ELF-1 (cell line): ENCODE measurements around the gene SAXO1.
"Not testable (repeated sequence)": the region's sequence is repeated elsewhere in the genome, so short reads cannot be mapped to it uniquely, and the experiment has no call there.

Experiments
- DNase-seq: peaks from one replicate; pipeline ENCODE4 v3.0.0-alpha.2; 2016; ENCODE audit warnings: low read depth, low spot score

Gene SAXO1

GRCh38 chr9:19000133-19000532 is 32.9 kb downstream of the SAXO1 start:
- no peak for DNase-seq

- no peak for DNase-seq
Measured at GRCh38 chr9:18999173-18999785, 33.7 kb downstream of the SAXO1 start.

- DNase-seq = no peak
Measured at GRCh38 chr9:18997151-18997550, 35.9 kb downstream of the SAXO1 start.

GRCh38 chr9:18996211-18996610 is 36.8 kb downstream of the SAXO1 start:
- no peak for DNase-seq

GRCh38 chr9:18994263-18994916 is 38.6 kb downstream of the SAXO1 start:
- DNase-seq = peak; percentile 8

- not testable (repeated sequence) for DNase-seq
Measured at GRCh38 chr9:18991197-18991596, 41.8 kb downstream of the SAXO1 start.

- no peak for DNase-seq
Measured at GRCh38 chr9:18990494-18990893, 42.5 kb downstream of the SAXO1 start.

GRCh38 chr9:18989865-18990264 is 43.1 kb downstream of the SAXO1 start:
- no peak for DNase-seq

GRCh38 chr9:18989097-18989496 is 43.9 kb downstream of the SAXO1 start:
- DNase-seq = no peak

- DNase-seq = no peak
Measured at GRCh38 chr9:18988003-18988402, 45.0 kb downstream of the SAXO1 start.

GRCh38 chr9:18985996-18986395 is 47.0 kb downstream of the SAXO1 start:
- no peak for DNase-seq

GRCh38 chr9:18985464-18985951 is 47.5 kb downstream of the SAXO1 start:
- DNase-seq = no peak

GRCh38 chr9:18982262-18982620 is 50.8 kb downstream of the SAXO1 start:
- DNase-seq = no peak

GRCh38 chr9:18981476-18982261 is 51.3 kb downstream of the SAXO1 start:
- DNase-seq = no peak

- DNase-seq = no peak
Measured at GRCh38 chr9:18980189-18980588, 52.8 kb downstream of the SAXO1 start.

GRCh38 chr9:18979367-18979766 is 53.6 kb downstream of the SAXO1 start:
- DNase-seq = peak; percentile 44

GRCh38 chr9:18978188-18978587 is 54.8 kb downstream of the SAXO1 start:
- no peak for DNase-seq

GRCh38 chr9:18976709-18977531 is 56.1 kb downstream of the SAXO1 start:
- no peak for DNase-seq

GRCh38 chr9:18976221-18976708 is 56.7 kb downstream of the SAXO1 start:
- no peak for DNase-seq

GRCh38 chr9:18973348-18973747 is 59.7 kb downstream of the SAXO1 start:
- DNase-seq = no peak

GRCh38 chr9:18972675-18973074 is 60.3 kb downstream of the SAXO1 start:
- DNase-seq = no peak

GRCh38 chr9:18971909-18972308 is 61.1 kb downstream of the SAXO1 start:
- no peak for DNase-seq
